Cardiac muscle cell (in vitro differentiated cells and primary cell): ENCODE results near the gene MEAF6. TPM values are rescaled to one million over a fixed set of nuclear protein-coding genes. Genes with fewer than 3 reads are reported as not detected.

Source experiments
- DNase-seq, 2 donors: peaks; one replicate each; pipeline versions ENCODE4 v3.0.0 to v3.0.0-alpha.2; 2010 to 2017; ENCODE audit warnings: low read depth in 1 of 2, low spot score in 1 of 2
- H3K27ac ChIP-seq: fragments of 200-600 bp; sonication (generic); 2 replicates; pipeline ENCODE4 v1.5.1; 2016
- H3K27me3 ChIP-seq: fragments of 200-600 bp; sonication (generic); 2 replicates; pipeline ENCODE4 v1.6.0; 2016; ENCODE audit warnings: control low read depth
- H3K36me3 ChIP-seq: fragments of 200-600 bp; sonication (generic); 2 replicates; pipeline ENCODE4 v1.5.1; 2016; ENCODE audit warnings: control low read depth
- H3K4me1 ChIP-seq: fragments of 200-600 bp; sonication (generic); 2 replicates; pipeline ENCODE4 v1.8.1; 2017; ENCODE audit warnings: low read depth, mild to moderate bottlenecking, mixed run types
- H3K4me3 ChIP-seq: fragments of 200-600 bp; sonication (generic); 2 replicates; pipeline ENCODE4 v1.5.1; 2016; ENCODE audit warnings: mild to moderate bottlenecking
- H3K9me3 ChIP-seq: fragments of 200-600 bp; sonication (generic); 2 replicates; pipeline ENCODE4 v1.5.1; 2017; ENCODE audit warnings: low read depth, mild to moderate bottlenecking, control low read depth
- polyA plus RNA-seq: library from polyadenylated mRNA; unstranded; fragments of >200 nt; fragmentation: Nextera tagmentation; extraction: Ambion mirVana; gene quantifications from 2 replicates; pipeline ENCODE4 v1.2.1, GENCODE V29; 2016
- total RNA-seq: library from RNA; depleted of rRNA; stranded (reverse); fragments of >200 nt; gene quantifications from 2 replicates; pipeline ENCODE4 v1.2.3, GENCODE V29; 2016
- TF ChIP-seq, protein P1 (sequence below): IDR thresholded peaks from 2 replicates; pipeline ENCODE4 v1.5.1; 2012; ENCODE audit warnings: low read depth, mild to moderate bottlenecking, low read length

MEAF6 gene
- total and polyA plus RNA-seq, 2 experiments from 2014 or later: 68.2 to 138 TPM

DNA sequence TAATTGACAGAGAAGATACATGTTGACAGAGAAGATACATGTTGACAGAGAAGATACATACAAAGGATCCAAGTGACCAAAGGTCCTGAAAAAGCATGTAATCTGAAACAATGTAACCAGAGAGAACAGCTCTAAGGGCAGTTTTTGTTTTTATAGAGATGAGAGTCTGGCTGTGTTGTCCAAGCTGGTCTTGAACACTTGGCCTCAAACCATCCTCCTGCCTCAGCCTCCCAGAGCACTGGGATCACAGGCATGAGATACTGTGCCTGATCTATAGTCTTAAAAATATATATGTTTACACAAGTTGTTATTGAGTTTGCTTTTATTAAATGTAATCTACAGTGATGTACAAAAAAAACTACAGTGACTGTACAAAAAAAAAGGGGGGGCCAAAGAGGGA lies 12.5 kb downstream of the MEAF6 start:
- Histone ChIP-seq H3K27ac (no peak overlapping the region), H3K4me1 (no peaks in the 10 kb centered on the region), H3K4me3 (no peak overlapping the region), H3K27me3 (no peaks in the 10 kb centered on the region), H3K9me3 (no peaks in the 10 kb centered on the region), H3K36me3 (peaks cover 20% of the 10 kb centered on the region)
- DNase-seq: no peak
- TF ChIP-seq, protein P1, sequence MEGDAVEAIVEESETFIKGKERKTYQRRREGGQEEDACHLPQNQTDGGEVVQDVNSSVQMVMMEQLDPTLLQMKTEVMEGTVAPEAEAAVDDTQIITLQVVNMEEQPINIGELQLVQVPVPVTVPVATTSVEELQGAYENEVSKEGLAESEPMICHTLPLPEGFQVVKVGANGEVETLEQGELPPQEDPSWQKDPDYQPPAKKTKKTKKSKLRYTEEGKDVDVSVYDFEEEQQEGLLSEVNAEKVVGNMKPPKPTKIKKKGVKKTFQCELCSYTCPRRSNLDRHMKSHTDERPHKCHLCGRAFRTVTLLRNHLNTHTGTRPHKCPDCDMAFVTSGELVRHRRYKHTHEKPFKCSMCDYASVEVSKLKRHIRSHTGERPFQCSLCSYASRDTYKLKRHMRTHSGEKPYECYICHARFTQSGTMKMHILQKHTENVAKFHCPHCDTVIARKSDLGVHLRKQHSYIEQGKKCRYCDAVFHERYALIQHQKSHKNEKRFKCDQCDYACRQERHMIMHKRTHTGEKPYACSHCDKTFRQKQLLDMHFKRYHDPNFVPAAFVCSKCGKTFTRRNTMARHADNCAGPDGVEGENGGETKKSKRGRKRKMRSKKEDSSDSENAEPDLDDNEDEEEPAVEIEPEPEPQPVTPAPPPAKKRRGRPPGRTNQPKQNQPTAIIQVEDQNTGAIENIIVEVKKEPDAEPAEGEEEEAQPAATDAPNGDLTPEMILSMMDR: no peak

DNA sequence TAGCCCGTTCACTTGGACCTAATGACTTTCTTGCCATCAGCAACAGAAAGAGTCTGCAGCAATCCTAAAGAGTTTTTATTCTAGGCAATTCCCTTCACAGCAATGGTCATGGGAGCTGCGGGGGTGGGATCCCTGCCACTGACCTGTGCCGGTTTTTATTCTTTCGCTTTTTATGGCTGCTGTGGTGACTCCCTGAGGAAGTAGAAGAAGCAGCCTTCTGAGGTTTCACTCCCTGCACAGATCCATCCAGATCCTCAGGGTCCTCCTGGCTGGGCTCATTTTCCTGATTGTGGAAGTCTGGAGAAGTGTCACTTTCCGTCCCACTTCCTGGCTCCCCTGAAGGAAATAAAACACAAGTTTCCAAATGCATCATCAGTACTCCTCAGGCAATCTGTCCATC lies 12.9 kb downstream of the MEAF6 start:
- Histone ChIP-seq H3K36me3 (peaks cover 20% of the 10 kb centered on the region), H3K27ac (no peak overlapping the region), H3K9me3 (no peaks in the 10 kb centered on the region), H3K4me3 (no peak overlapping the region), H3K4me1 (no peaks in the 10 kb centered on the region), H3K27me3 (no peaks in the 10 kb centered on the region)
- no peak for DNase-seq
- TF ChIP-seq, protein P1: no peak

DNA sequence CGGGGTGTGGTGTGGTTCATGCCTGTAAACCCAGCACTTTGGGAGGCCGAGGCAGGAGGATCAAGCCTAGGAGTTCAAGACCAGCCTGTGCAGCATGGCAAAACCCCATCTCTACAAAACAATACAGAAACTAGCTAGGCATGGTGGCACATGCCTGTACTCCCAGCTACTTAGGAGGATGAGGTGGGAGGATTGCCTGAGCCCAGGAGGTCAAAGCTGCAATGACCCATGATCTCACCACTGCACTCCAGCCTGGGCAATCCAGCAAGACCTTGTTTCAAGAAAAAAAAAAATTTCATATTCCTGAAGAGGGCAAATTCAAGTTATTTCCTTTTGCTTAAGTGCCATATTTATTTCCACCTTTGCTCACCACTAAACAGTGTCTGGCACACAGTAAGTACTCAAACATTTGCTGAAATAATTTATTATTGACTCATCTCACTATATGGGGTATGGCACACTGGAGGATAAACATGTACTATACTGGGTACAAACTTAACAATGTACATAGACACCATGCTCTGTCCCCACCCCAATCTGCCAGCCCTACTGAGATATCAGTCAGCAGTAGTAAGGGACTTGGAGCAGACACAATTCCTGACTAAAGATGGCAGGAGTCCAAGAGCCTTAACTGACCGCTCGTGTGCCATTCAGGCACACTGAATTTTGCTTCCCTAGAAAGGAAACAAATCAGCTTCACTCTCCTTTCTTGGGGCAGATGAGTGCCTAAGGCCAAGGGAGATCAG lies 15.5 kb downstream of the MEAF6 start:
- Histone ChIP-seq H3K36me3 (peaks cover 23% of the 10 kb centered on the region), H3K27me3 (no peaks in the 10 kb centered on the region), H3K27ac (peak overlapping the region; percentile 46), H3K4me1 (no peaks in the 10 kb centered on the region), H3K9me3 (no peaks in the 10 kb centered on the region), H3K4me3 (no peak overlapping the region)
- TF ChIP-seq, protein P1: no peak
- DNase-seq: peak; percentile 38 to 67

DNA sequence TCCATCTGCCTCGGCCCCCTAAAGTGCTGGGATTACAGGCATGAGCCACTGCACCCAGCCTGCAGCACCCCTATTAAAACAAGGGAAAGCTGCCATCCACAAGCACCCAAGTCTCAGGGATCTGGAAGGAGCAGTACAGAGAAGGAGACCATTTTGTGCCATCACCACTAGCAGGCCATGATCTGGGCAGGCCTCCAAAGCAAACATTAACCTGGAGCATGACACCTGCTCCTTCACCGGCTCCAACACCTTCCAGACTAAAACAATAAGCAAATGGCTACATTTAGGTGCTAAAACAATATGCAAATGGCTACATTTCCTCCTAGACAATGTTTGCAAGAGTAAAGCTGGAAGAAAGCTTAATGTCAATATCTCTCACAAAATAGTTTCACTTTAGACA lies 16.7 kb downstream of the MEAF6 start:
- Histone ChIP-seq H3K27ac (no peak overlapping the region), H3K4me3 (no peak overlapping the region), H3K27me3 (no peaks in the 10 kb centered on the region), H3K4me1 (no peaks in the 10 kb centered on the region), H3K9me3 (no peaks in the 10 kb centered on the region), H3K36me3 (peaks cover 29% of the 10 kb centered on the region)
- TF ChIP-seq, protein P1: no peak
- DNase-seq: no peak

DNA sequence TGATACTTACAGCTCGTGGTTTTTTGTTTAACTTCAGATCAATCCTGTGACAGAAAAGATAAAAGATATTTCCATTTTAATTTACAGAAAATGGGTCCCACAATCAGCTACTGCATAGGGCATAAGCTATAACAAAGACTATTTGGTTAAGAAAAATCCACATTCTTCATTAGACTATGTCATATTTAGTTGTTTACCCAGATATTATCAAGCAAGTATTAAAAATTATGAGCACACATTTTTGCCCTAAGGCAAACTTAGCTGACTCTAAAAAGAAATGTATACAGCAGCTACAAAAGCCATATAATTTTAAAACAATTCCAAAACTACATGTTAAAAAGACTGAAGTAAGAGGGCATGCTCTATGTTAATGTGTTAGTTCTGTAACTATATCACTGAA lies 18.7 kb downstream of the MEAF6 start:
- H3K4me1 ChIP-seq: no peaks in the 10 kb centered on the region
- no peak overlapping the region for H3K27ac ChIP-seq
- no peaks in the 10 kb centered on the region for H3K27me3 ChIP-seq
- H3K36me3 ChIP-seq: peaks cover 27% of the 10 kb centered on the region
- H3K9me3 ChIP-seq: no peaks in the 10 kb centered on the region
- no peak overlapping the region for H3K4me3 ChIP-seq
- TF ChIP-seq, protein P1: no peak
- no peak for DNase-seq
